T-cell (primary cell): Measurements from ENCODE around the gene ATP2C2. TPM values are rescaled to one million over a fixed set of nuclear protein-coding genes. Genes with fewer than 3 reads are reported as not detected.

ENCODE experiments used
- ATAC-seq, 4 experiments: fragments of 200-7000 bp in 3 of 4; fragments of 150-1000 bp in 1 of 4; cut with Tn5 transposase; replicated peaks in 1 of 4; 1 replicate in 3 of 4; 2 replicates in 1 of 4; pipeline ENCODE4 v1.10.0; 2021; ENCODE audit warnings: moderate library complexity in 3 of 4, mild to moderate bottlenecking in 2 of 4, moderate number of reproducible peaks in 1 of 4
- CTCF ChIA-PET, 2 donors: fragments of 300-600 bp; sonication (Branson Sonifier 250); formaldehyde crosslinking; loops; one replicate each; lab custom pipeline; 2022; ENCODE audit warnings: antibody characterized with exemption in 2 of 2; lab: Charles Lee
- POLR2A ChIA-PET, 2 donors: fragments of 300-600 bp; sonication (Branson Sonifier 250); formaldehyde crosslinking; loops; one replicate each; lab custom pipeline; 2022; ENCODE audit warnings: antibody characterized with exemption in 2 of 2; lab: Charles Lee
- DNase-seq, 35 experiments: peaks; one replicate each; pipeline versions ENCODE4 v3.0.0 to v3.0.0-alpha.2; 2013 to 2023
- H3K27ac ChIP-seq: one replicate; pipeline ENCODE4 v1.5.1; 2013; ENCODE audit warnings: low read length
- H3K27me3 ChIP-seq, 2 experiments: replicated peaks in 1 of 2; 1 replicate in 1 of 2; 2 replicates in 1 of 2; pipeline versions ENCODE4 v1.6.1 to v1.7.0; 2013; ENCODE audit warnings: low read length in 1 of 2, mixed read lengths in 1 of 2; ENCODE audit not compliant: control insufficient read depth in 2 of 2, insufficient read depth in 2 of 2; ENCODE audit errors: extremely low read depth in 1 of 2
- H3K36me3 ChIP-seq, 2 donors: 1 replicate in 1 of 2; 2 replicates in 1 of 2; pipeline versions ENCODE4 v1.6.1 to v1.7.0; 2013; ENCODE audit warnings: low read length in 1 of 2; ENCODE audit not compliant: control insufficient read depth in 2 of 2, insufficient read depth in 1 of 2; ENCODE audit errors: extremely low read depth in 1 of 2
- H3K4me1 ChIP-seq, 2 experiments: 1 replicate in 1 of 2; 2 replicates in 1 of 2; pipeline versions ENCODE4 v1.6.1 to v1.7.0; 2013; ENCODE audit warnings: low read length in 2 of 2, mixed read lengths in 1 of 2; ENCODE audit not compliant: insufficient read depth in 2 of 2, control insufficient read depth in 1 of 2; ENCODE audit errors: extremely low read depth in 1 of 2
- H3K4me3 ChIP-seq, 2 donors: 1 replicate in 1 of 2; 2 replicates in 1 of 2; pipeline versions ENCODE4 v1.5.1 to v1.7.0; 2013; ENCODE audit warnings: mild to moderate bottlenecking in 2 of 2, low read length in 1 of 2, moderate library complexity in 1 of 2; ENCODE audit not compliant: control insufficient read depth in 1 of 2; ENCODE audit errors: extremely low read depth in 1 of 2
- H3K9me3 ChIP-seq: 2 replicates; pipeline ENCODE4 v1.7.0; 2013
- H3K27ac Mint-ChIP-seq, 2 donors: one replicate each; pipeline ENCODE4 v1.8.0; 2020 to 2021; ENCODE audit warnings: mild to moderate bottlenecking in 2 of 2, mixed read lengths in 2 of 2
- H3K27me3 Mint-ChIP-seq, 2 donors: one replicate each; pipeline ENCODE4 v1.8.0; 2021 to 2022; ENCODE audit warnings: mixed read lengths in 2 of 2
- H3K36me3 Mint-ChIP-seq: one replicate; pipeline ENCODE4 v1.8.0; 2021; ENCODE audit warnings: mixed read lengths
- H3K4me1 Mint-ChIP-seq, 3 donors: one replicate each; pipeline ENCODE4 v1.8.0; 2020 to 2022; ENCODE audit warnings: mixed read lengths in 3 of 3, mild to moderate bottlenecking in 1 of 3
- H3K4me3 Mint-ChIP-seq, 3 donors: one replicate each; pipeline ENCODE4 v1.8.0; 2020 to 2022; ENCODE audit warnings: mild to moderate bottlenecking in 3 of 3, mixed read lengths in 3 of 3, moderate library complexity in 3 of 3
- H3K9me3 Mint-ChIP-seq, 3 donors: one replicate each; pipeline ENCODE4 v1.8.0; 2020 to 2022; ENCODE audit warnings: mixed read lengths in 3 of 3
- WGBS: methylation state at CpG from one replicate; pipeline ENCODE4 v1.1.5; 2013; ENCODE audit warnings: missing lambda C conversion rate; ENCODE audit not compliant: insufficient coverage; 5-methylcytosine and 5-hydroxymethylcytosine counted together
- total RNA-seq, 35 experiments: library from RNA in 6 of 35; stranded (reverse) in 6 of 35; fragments of 120-200 nt in 1 of 35; gene quantifications; one replicate each; pipeline versions ENCODE4 v1.2.1 to v1.2.4 and lab custom pipeline; 2013 to 2026

ATP2C2 gene
- total RNA-seq, 5 donors from 2014 or later (not counting 1 experiment from before 2014, with no cell fraction given): not detected

- no peaks in the 10 kb centered on the region for H3K27me3 Mint-ChIP-seq
- ATAC-seq: peak in 1 of 4 experiments; percentile 55
- peak overlapping the region in 1 of 2 donors; percentile 70 for H3K27ac Mint-ChIP-seq
- WGBS: 57% methylated on average over 4 of the region's 8 CpGs
- no peak for DNase-seq
- peaks cover 49% of the 10 kb centered on the region for H3K36me3 Mint-ChIP-seq
- H3K9me3 Mint-ChIP-seq: peaks cover 0 to 5% (median 4%) of the 10 kb centered on the region in 3 donors
- Histone ChIP-seq H3K36me3 (peaks cover 0 to 22% of the 10 kb centered on the region in 2 donors), H3K4me3 (no peak overlapping the region), H3K9me3 (no peaks in the 10 kb centered on the region), H3K27me3 (no peaks in the 10 kb centered on the region), H3K27ac (no peak overlapping the region), H3K4me1 (no peaks in the 10 kb centered on the region)
- no peak overlapping the region for H3K4me3 Mint-ChIP-seq
- H3K4me1 Mint-ChIP-seq: peaks cover 3 to 12% (median 8%) of the 10 kb centered on the region in 3 donors
- CTCF ChIA-PET: interaction anchor here in 1 of 2 donors (0.6 kb wide), 2 partner anchors 203 to 284 kb away, joined by 3 to 4 read pairs; no protein-coding TSS in a partner anchor
- POLR2A ChIA-PET: no interaction called here
Measured at GRCh38 chr16:84475643-84476240, 107.4 kb downstream of the ATP2C2 start.

DNA sequence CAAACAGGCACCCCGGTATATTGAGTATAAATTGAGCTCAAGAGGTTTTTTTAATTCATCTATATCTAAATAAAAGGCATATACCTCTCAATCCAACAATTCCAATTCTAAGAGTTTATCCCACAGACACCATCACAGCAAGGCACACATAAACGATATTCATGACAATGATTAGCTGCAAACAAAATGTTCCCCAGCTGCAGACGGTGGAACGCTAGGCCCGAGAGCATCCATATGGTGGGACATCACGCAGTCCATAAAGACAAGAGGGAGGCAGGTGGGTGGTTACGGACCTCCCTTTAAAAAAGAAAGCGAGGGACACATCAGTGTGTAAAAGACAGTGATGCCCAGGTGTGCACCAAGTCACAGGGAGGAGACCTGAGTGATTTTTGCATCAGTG lies 108.1 kb downstream of the ATP2C2 start:
- Histone ChIP-seq H3K27me3 (no peaks in the 10 kb centered on the region), H3K4me3 (no peak overlapping the region), H3K27ac (no peak overlapping the region), H3K4me1 (no peaks in the 10 kb centered on the region), H3K36me3 (peaks cover 0 to 28% of the 10 kb centered on the region in 2 donors), H3K9me3 (no peaks in the 10 kb centered on the region)
- no peak for DNase-seq
- peak overlapping the region in 1 of 2 donors; percentile 24 for H3K27ac Mint-ChIP-seq
- WGBS: 94% methylated on average over 6 of the region's 8 CpGs
- H3K36me3 Mint-ChIP-seq: peaks cover 46% of the 10 kb centered on the region
- no peak for ATAC-seq
- ChIA-PET CTCF (interaction anchor here in 1 of 2 donors (0.6 kb wide), 2 partner anchors 204 to 283 kb away, joined by 3 to 4 read pairs; no protein-coding TSS in a partner anchor), POLR2A (no interaction called here)
- H3K4me1 Mint-ChIP-seq: peaks cover 3 to 12% (median 8%) of the 10 kb centered on the region in 3 donors
- H3K9me3 Mint-ChIP-seq: peaks cover 0 to 5% (median 4%) of the 10 kb centered on the region in 3 donors
- no peaks in the 10 kb centered on the region for H3K27me3 Mint-ChIP-seq
- no peak overlapping the region for H3K4me3 Mint-ChIP-seq

GRCh38 chr16:84477661-84478060 lies 109.3 kb downstream of the ATP2C2 start:
- Histone ChIP-seq H3K36me3 (peaks cover 5 to 34% of the 10 kb centered on the region in 2 donors), H3K27ac (no peak overlapping the region), H3K27me3 (no peaks in the 10 kb centered on the region), H3K4me3 (no peak overlapping the region), H3K4me1 (no peaks in the 10 kb centered on the region), H3K9me3 (no peaks in the 10 kb centered on the region)
- ChIA-PET POLR2A (interaction anchor here in 1 of 2 donors (0.7 kb wide), 1 partner anchor 16 kb away, joined by 3 read pairs; no protein-coding TSS in a partner anchor), CTCF (interaction anchor here in 1 of 2 donors (0.6 kb wide), 1 partner anchor 278 kb away, joined by 3 read pairs; no protein-coding TSS in a partner anchor)
- ATAC-seq (no peak), DNase-seq (no peak)
- Mint-ChIP-seq H3K36me3 (peaks cover 44% of the 10 kb centered on the region), H3K9me3 (peaks cover 0 to 4% (median 0%) of the 10 kb centered on the region in 3 donors), H3K27me3 (no peaks in the 10 kb centered on the region), H3K4me1 (peaks cover 3 to 12% (median 8%) of the 10 kb centered on the region in 3 donors), H3K27ac (no peak overlapping the region), H3K4me3 (no peak overlapping the region)
- WGBS: 89% methylated on average over 6 of the region's 7 CpGs

- Histone ChIP-seq H3K27me3 (no peaks in the 10 kb centered on the region), H3K4me1 (no peaks in the 10 kb centered on the region), H3K9me3 (no peaks in the 10 kb centered on the region), H3K27ac (no peak overlapping the region), H3K36me3 (peaks cover 7 to 36% of the 10 kb centered on the region in 2 donors), H3K4me3 (no peak overlapping the region)
- Mint-ChIP-seq H3K27ac (peak overlapping the region in 1 of 2 donors; percentile 13), H3K27me3 (no peaks in the 10 kb centered on the region), H3K9me3 (peaks cover 0 to 4% (median 0%) of the 10 kb centered on the region in 3 donors), H3K4me1 (peaks cover 3 to 12% (median 8%) of the 10 kb centered on the region in 3 donors), H3K4me3 (no peak overlapping the region), H3K36me3 (peaks cover 39% of the 10 kb centered on the region)
- ChIA-PET CTCF (no interaction called here), POLR2A (no interaction called here)
- ATAC-seq (no peak), DNase-seq (no peak)
- WGBS: 73% methylated on average over 8 of the region's 13 CpGs
Measured at GRCh38 chr16:84478172-84478947, 110.0 kb downstream of the ATP2C2 start.

- no peak overlapping the region for H3K4me3 Mint-ChIP-seq
- DNase-seq (no peak), ATAC-seq (no peak)
- peaks cover 3 to 12% (median 8%) of the 10 kb centered on the region in 3 donors for H3K4me1 Mint-ChIP-seq
- no peaks in the 10 kb centered on the region for H3K27me3 Mint-ChIP-seq
- Histone ChIP-seq H3K4me1 (no peaks in the 10 kb centered on the region), H3K9me3 (no peaks in the 10 kb centered on the region), H3K27ac (no peak overlapping the region), H3K27me3 (no peaks in the 10 kb centered on the region), H3K36me3 (peaks cover 7 to 42% of the 10 kb centered on the region in 2 donors), H3K4me3 (no peak overlapping the region)
- 95% methylated on average over 11 of the region's 16 CpGs for WGBS
- peaks cover 31% of the 10 kb centered on the region for H3K36me3 Mint-ChIP-seq
- H3K27ac Mint-ChIP-seq: no peak overlapping the region
- ChIA-PET CTCF (no interaction called here), POLR2A (no interaction called here)
- H3K9me3 Mint-ChIP-seq: peaks cover 0 to 4% (median 0%) of the 10 kb centered on the region in 3 donors
Measured at GRCh38 chr16:84479716-84480450, 111.5 kb downstream of the ATP2C2 start.
